Stimulated activated CD4-positive, alpha-beta T cell treated with anti-CD3 and anti-CD28 coated beads, Interleukin-4, amount 100 ng/mL, for 48 hours (primary cell): ENCODE results near the gene NSMF.
"Not testable (repeated sequence)": the region's sequence is repeated elsewhere in the genome, so short reads cannot be mapped to it uniquely, and the experiment has no call there.

Experiments used
- DNase-seq, 2 donors: peaks; one replicate each; pipeline ENCODE4 v3.0.0-alpha.2; 2020; ENCODE audit warnings: low read depth in 2 of 2

Gene NSMF

DNA sequence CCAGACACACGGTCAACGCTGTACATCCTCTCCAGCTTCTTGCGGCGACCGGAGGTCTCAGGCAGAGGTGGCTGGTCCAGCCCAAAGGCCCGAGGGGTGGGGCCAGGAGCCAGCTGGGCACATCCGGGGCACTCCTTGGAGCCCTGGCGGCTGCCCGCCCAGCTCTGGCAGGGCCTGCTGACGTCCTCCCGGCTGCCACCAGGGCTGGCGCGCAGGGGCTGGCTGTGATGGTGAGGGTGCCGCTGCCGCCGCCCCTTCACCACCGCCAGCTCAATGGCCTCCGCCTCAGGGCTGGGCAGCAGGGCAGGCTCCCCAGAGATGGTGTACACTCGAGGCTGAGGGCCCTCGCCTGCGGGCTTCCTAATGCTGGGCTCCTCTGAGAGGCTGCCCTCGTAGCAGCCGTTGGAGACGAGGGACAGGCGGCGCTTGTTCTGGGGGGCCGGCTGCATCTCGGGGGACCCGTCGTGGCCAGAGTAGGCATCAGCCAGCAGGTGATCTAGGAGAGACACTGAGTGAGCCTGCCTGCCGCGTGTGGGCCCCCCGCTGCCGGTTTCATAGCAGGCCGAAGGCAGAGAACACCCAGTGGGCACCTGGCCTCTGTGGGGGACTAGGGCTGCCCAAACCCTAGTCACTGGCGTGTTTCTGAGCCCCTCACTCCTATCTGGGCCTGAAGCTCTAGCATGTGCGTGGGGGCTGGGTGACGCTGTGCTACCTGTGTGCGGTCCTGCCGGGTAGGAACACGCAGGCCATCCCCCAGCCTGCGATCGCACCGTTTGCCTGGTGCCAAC lies 1.5 kb downstream of the NSMF start:
- no peak for DNase-seq

GRCh38 chr9:137456864-137457405 lies 2.2 kb downstream of the NSMF start:
- no peak for DNase-seq

DNA sequence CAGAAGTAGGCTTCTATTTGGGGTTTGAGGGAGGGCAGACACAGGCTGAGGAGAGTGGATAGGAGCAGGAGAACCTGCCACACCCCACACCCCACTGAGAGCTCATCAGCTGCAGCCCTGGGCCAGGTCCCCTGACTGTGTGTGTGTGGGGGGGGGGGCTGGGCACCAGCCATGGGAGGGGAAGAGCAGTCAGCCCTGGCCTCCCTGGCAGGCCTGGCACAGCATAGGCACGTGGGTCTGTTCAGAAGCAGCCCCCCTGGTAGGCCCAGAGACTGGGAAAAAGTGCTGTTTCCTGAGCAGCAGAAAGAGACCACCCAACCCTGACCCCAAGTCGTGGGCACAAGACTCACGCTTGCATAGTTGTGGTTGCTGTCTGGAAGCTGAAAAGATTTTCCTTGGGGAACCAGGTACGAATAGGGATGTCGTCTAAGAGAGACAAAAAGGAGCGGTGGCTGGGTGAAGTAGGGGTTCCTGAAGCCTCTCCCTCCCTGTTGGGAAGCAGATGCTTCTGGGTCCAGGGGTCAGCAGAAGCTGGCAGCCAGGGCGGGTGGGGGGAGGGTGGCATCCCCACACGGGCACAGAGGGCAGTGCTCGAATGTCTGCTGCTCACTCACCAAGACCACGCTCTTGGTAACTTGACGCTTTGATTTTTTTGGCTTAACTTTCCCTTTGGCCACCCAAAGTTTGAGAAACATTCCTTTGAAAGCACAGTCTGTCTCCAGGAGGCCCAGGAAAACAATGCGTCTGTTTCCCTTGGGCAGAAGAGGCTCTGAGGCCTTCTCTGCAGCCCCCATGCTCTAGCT lies 2.9 kb downstream of the NSMF start:
- no peak for DNase-seq

- DNase-seq = no peak
Observed at GRCh38 chr9:137455359-137455991, 3.7 kb downstream of the NSMF start.

DNA sequence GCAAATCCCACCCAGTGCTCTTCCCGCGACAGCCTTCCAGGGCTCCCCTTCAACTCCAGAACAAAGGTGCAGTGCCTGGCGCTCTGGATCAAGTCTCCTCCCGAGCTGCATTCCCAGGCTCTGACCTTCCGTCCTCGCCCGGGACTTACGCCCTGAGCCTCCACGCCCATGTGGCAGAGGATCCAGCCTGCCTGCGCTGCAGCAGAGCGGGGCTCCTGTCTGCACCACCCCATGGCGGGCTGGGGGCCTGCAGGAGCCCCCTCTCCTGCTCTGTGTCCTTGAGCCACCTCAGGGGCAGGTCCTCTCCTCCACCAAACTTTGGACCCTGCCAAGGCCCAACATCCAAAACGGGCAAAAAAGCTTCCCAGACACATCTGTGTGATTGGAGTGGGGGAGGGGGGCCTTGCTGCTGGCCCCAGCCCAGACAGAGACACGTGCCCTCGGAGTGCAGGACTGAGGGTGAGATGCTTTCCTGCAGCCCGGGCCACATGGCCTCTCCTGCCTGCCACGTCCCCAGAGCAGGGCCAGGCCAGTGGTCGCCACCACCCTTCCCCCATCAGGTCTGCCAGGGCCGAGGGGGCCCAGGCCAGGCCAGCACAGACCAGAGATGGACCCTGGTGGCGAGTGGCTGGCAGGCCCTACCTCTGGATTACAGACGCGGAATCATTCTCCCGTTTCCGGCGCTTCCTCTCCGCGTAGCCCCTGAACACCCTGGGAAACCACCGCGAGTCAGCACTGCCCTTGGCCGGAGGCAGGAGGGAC lies 4.4 kb downstream of the NSMF start:
- DNase-seq = no peak

DNA sequence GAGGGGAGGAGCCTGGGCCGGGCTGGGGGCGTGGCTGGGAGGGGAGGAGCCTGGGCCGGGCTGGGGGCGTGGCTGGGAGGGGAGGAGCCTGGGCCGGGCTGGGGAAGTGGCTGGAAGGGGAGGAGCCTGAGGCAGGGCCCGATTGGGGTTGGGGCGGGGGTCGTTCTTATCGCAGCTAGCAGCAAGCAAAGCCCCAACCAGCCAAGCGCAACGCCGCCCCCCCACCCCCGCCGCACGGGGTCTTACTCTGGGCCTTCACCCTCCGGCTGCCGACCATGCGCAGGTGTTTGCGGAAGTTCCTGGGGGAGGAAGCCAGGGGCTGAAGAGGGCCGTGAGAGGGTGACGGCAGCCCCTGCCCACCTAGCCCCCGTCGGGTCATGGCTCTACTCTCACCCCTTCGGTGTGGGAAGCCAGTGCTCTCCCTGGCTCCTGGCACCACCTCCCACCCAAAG lies 5.0 kb downstream of the NSMF start:
- peak in 1 of 2 donors; percentile 50 for DNase-seq

GRCh38 chr9:137453643-137454081 lies 5.5 kb downstream of the NSMF start:
- DNase-seq = peak; percentile 38 to 65

GRCh38 chr9:137452761-137453642 lies 6.1 kb downstream of the NSMF start:
- DNase-seq = no peak

GRCh38 chr9:137452006-137452760 lies 7.0 kb downstream of the NSMF start:
- no peak for DNase-seq

GRCh38 chr9:137451264-137452005 lies 7.7 kb downstream of the NSMF start:
- DNase-seq = not testable (repeated sequence)

DNA sequence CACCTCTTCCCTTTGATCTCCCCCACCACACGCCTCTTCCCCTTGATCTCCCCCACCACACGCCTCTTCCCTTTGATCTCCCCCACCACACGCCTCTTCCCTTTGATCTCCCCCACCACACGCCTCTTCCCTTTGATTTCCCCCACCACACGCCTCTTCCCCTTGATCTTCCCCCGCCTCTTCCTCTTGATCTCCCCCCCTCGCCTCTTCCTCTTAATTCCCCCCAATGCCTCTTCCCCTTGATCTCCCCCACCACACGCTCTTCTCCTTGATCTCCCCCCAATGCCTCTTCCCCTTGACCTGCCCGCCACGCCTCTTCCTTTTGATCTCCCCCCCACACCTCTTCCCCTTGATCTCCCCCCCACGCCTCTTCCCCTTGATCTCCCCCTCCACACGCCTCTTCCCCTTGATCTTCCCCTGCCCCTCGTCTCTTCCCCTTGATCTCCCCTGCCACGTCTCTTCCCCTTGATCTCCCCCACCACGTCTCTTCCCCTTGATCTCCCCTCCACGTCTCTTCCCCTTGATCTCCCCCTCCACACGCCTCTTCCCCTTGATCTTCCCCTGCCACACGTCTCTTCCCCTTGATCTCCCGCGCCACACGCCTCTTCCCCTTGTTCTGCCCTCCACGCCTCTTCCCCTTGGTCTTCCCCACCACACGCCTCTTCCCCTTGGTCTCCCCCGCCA lies 8.5 kb downstream of the NSMF start:
- DNase-seq = not testable (repeated sequence)

DNA sequence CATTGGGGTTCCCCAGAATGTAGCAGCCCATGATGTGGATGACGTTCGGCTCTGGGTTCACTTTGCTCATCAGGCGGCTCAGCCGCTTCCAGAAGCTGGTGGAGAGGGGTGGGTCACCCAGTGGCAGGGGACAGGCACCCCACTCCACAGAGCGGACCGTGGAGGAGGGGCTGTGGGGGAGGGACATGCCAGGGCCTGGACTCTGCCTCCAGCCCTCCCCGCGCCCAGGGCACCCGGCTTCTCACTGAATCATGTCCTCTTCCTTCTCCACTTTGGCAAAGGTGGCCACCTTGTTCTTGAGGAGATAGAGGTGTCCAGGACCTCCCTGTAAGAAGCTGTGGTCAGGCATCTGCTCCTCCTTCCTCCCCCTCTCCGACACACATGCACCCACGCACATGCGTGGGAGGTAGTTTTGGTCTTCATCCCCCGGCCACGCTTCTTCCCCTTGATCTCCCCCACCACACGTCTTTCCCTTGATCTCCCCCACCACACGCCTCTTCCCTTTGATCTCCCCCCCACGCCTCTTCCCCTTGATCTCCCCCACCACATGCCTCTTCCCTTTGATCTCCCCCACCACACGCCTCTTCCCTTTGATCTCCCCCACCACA lies 9.1 kb downstream of the NSMF start:
- DNase-seq = no peak

- DNase-seq = no peak
Observed at GRCh38 chr9:137449081-137449844, 9.9 kb downstream of the NSMF start.

GRCh38 chr9:137448602-137448962 lies 10.6 kb downstream of the NSMF start:
- DNase-seq = no peak

DNA sequence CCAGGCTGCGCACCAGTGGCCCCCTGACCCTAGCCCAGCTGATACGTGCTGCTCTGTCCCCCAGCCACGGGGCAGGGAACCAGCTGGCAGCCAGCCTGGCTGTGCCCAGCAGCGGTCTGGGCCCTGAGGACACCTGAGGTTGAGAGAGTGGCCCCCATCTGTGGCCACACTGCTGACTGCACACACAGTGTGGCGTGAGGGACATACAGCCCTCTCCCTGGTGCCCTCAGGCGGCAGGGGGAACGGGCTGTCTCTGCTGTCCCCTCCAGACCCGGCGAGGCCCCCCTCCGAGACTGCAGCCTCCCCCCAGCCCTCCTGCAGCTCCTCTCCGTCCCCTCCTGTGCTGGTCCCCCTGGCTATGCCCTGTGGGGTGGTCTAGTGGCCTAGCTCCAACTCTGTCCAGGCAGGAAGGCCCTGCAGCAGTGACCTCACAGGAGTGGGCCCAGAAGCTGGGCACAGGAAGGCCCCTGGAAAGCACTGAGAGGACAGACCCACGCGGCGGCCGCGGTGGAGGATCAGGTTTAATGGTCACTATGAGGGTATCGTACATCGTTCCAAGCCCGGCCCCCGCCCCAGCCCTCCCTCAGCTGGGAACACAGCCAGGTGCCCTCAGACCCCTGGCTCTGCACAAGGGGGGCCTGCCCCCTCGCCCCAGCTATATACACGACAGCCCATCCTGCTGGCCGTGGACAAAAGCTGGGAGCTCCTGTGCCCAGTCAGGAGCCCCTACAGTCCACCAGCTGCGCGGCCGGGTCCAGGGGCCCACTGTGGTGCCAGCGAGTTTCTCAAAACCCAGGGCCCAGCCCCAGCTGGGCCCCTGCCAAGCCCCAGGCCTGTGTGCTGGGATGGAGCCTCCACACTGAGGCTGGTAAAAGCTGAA lies 11.2 kb downstream of the NSMF start:
- DNase-seq = no peak

- DNase-seq = no peak
Observed at GRCh38 chr9:137446851-137447471, 12.2 kb downstream of the NSMF start.
